ENCODE data around the gene PSME1.

GRCh38 chr14:24183014-24183481, 47.1 kb downstream of the PSME1 start:
- TF ChIP-seq, protein P1, sequence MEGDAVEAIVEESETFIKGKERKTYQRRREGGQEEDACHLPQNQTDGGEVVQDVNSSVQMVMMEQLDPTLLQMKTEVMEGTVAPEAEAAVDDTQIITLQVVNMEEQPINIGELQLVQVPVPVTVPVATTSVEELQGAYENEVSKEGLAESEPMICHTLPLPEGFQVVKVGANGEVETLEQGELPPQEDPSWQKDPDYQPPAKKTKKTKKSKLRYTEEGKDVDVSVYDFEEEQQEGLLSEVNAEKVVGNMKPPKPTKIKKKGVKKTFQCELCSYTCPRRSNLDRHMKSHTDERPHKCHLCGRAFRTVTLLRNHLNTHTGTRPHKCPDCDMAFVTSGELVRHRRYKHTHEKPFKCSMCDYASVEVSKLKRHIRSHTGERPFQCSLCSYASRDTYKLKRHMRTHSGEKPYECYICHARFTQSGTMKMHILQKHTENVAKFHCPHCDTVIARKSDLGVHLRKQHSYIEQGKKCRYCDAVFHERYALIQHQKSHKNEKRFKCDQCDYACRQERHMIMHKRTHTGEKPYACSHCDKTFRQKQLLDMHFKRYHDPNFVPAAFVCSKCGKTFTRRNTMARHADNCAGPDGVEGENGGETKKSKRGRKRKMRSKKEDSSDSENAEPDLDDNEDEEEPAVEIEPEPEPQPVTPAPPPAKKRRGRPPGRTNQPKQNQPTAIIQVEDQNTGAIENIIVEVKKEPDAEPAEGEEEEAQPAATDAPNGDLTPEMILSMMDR (IDR thresholded peaks at IDR 0.05): no peak
- no peak for TF ChIP-seq ZFX (IDR thresholded peaks at IDR 0.05; ENCODE audit: borderline replicate concordance)
